Measurements from ENCODE around the gene LRIT1.
A peak's percentile ranks its signal among the peaks of the same experiment; 100 is the strongest.
"Not testable (repeated sequence)": the region's sequence is repeated elsewhere in the genome, so short reads cannot be mapped to it uniquely, and the experiment has no call there.

The LRIT1 gene, protein sequence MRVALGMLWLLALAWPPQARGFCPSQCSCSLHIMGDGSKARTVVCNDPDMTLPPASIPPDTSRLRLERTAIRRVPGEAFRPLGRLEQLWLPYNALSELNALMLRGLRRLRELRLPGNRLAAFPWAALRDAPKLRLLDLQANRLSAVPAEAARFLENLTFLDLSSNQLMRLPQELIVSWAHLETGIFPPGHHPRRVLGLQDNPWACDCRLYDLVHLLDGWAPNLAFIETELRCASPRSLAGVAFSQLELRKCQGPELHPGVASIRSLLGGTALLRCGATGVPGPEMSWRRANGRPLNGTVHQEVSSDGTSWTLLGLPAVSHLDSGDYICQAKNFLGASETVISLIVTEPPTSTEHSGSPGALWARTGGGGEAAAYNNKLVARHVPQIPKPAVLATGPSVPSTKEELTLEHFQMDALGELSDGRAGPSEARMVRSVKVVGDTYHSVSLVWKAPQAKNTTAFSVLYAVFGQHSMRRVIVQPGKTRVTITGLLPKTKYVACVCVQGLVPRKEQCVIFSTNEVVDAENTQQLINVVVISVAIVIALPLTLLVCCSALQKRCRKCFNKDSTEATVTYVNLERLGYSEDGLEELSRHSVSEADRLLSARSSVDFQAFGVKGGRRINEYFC
- total RNA-seq: 0 reads per million in 2 donors

DNA sequence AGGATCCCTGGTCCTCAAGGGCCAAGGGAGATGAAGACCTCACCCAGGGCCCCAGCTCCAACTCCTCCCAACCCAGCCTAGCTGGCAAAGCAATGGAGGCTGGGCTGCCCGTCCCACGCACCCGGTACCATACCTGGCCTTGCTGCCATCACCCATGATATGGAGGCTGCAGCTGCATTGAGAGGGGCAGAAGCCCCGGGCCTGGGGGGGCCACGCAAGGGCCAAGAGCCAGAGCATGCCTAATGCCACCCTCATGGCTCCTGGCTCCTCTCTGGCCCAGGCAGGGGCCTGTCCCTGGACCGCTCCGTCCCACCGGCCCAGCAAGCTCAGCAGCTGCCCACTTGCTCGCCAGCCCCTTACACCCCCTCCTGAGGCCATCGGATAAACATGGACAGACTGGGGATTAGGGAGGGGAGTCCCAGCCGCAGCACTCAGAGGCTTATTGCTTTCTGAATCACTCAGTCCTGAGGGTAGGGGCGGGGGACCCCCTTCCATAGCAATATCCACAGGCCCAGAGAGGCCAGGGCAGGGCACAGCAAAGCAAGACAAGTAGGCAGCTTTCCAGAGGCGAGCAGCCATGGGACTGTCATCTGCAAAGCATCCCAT, at the start of gene LRIT1:
TSS of gene LRIT1 (minus strand) at position 362 of the 606 bp plus-strand sequence. CDS start at position 255, 107 bp downstream.
- no peak for DNase-seq

DNA sequence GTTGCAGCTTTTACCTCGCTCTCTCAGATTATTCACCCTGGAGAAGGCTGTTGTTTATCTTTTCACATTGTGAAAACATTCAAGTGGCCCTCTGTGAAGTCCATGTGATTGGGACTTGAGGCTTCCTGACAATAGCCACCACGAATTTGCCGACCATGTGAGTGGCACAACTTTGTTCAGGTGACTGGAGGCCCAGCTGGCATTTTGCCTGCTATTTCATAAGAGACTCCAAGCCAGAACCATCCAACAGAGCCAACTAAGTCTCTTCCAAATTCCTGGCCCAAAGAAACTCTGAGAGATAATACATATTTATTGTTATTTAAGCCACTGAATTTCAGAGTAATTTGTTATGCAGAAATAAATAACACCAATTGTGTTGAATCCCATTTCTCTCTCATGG, 48.9 kb upstream of the LRIT1 start:
- DNase-seq: no peak

- DNase-seq: no peak
Observed at GRCh38 chr10:84289521-84290200, 48.3 kb upstream of the LRIT1 start.

DNA sequence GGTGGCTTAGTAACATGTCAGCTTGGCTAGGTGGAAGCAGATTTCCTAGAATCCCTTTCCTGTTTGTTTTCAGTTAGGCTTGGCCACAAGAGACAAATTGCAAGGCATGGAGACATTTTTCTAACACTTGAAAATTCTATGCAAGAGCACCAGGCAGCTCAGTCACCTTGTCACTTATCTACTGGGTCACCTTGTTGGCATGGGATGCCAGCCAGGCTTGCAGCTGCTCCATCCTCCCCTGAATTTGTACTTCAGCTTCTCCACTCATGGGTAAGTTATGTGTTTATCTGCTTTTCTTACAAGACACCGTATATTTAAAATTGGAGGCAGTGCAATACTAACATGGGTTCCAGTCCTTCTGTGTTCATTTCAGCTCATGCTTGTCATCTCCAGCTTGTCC, 46.8 kb upstream of the LRIT1 start:
- DNase-seq: no peak

DNA sequence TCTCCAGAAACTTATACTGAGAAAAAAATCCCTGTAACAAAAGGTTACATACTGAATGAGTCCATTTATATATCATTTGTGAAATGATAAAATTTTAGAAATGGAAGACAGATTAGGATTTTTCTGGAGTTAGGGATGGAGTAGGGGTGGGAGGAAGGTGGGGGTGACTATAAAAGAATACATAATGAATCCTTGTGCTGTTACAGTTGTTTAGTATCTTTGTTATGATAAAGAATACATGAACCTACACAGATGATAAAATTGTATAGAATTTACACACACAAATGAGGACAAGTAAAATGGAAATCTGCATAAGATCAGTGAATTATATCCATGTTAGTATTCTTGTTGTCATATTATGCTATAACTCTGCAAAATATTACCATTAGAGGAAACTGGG, 45.3 kb upstream of the LRIT1 start:
- DNase-seq: no peak

GRCh38 chr10:84279876-84280475, 38.6 kb upstream of the LRIT1 start:
- DNase-seq: not testable (repeated sequence)

GRCh38 chr10:84270708-84271107, 29.4 kb upstream of the LRIT1 start:
- no peak for DNase-seq

DNA sequence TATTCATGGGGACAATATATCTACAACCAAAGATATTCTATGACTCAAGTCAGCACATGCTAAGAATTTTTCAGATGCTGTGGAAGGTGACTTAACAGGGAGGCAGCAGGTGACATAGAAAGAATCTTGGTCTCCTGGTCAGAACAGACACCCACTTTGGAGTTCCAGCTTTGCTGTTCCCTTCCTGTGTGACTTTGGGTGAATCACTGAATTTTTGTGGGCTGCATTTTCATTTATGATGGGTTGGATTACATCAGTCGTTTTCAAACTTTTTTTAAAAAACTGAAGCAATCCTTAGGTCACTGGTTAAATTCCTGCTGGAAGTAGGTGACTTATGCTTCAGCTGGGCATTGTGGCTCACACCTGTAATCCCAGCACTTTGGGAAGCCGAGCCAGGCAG, 28.4 kb upstream of the LRIT1 start:
- DNase-seq: no peak

- no peak for DNase-seq
Observed at GRCh38 chr10:84269162-84269561, 27.8 kb upstream of the LRIT1 start.

GRCh38 chr10:84267503-84268126, 26.3 kb upstream of the LRIT1 start:
- DNase-seq: peak; percentile 45

DNA sequence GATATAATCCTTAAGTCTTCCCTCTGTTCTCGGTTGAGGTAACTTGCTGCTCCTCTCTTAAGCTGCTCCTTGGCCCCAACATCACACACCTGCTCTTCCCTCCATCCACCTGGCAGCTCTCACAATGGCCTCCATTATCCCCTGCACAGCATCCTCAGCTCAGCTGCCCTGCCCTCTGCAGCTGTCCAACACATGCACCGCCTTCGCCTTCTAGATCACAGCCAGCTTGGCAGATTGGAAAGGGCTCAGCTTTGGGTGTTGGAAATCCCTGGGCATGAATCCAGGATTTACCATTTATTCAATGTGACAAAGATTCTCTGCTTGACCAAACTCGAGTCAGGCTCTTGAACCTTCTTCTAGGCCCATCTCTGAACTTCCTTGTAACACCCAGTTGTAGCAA, 24.1 kb upstream of the LRIT1 start:
- no peak for DNase-seq

GRCh38 chr10:84264611-84265141, 23.3 kb upstream of the LRIT1 start:
- DNase-seq: peak; percentile 58

DNA sequence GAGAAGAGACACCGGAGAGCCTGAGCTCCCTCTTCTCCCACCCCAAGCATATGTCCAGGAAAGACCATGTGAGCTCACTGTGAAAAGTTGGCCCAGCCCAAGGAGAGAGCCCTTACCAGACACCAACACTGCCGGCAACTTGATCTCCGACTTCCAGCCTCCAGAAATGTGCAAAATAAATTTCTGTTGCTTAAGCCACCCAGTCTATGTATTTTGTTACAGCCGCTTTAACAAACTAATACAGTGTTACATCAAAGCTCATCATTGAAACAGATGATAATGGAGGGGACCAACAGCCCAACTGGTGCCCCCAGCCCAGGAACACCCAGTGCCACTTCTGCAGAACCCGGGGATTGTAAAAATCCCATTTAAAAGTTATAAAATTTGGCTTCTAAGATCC, 22.4 kb upstream of the LRIT1 start:
- DNase-seq: no peak

- no peak for DNase-seq
Observed at GRCh38 chr10:84262190-84262956, 21.0 kb upstream of the LRIT1 start.

DNA sequence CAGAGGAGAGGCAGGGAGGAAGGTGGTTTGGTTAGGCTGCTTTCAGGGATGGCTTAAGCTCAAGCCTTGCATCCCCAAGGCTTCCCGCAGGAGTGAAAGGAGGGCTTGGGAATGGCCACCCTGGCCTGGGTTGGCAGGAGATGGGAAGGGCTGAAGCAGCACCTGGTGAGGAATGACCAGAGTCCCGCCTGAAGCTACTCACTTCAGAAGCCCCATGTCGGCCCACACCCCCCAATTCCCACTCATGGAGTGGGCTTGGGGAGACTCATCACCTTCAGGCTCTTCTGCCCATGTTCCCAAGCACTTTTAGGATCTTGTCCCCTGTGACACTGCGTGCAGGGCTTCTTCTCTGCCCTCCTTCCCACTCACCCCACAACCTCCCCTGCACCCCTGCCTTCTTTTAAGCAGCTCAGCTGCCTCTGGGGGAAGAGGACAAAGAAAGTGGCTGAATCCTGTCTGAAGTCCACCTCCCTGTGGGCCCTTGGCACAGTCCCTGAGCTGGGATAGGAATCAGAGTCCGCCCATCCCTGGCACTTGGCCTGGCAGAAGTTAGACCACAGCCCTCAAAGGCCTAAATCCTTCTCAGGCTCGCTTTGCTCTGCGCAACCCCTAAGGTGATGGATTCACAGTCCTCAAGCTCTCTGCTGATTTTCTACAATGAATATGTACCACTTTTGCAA, 20.0 kb upstream of the LRIT1 start:
- DNase-seq: no peak

GRCh38 chr10:84258034-84258695, 16.8 kb upstream of the LRIT1 start:
- no peak for DNase-seq

- no peak for DNase-seq
Observed at GRCh38 chr10:84257343-84258020, 16.1 kb upstream of the LRIT1 start.

- peak; percentile 10 for DNase-seq
Observed at GRCh38 chr10:84256510-84257342, 15.4 kb upstream of the LRIT1 start.

Measured in T-helper 9 cell (primary cell).